Neural cell (in vitro differentiated cells): ENCODE measurements around the gene PRAF2.

Experiments used
- EP300 ChIP-seq: fragments of 450-650 bp; conservative IDR thresholded peaks from 2 replicates; pipeline ENCODE4 v1.6.1; 2014; ENCODE audit warnings: antibody characterized with exemption, mild to moderate bottlenecking, moderate library complexity; ENCODE audit not compliant: poor library complexity, severe bottlenecking
- EZH2 ChIP-seq: fragments of 200-600, 300-800 bp; shearing (Covaris generic), sonication (generic); IDR thresholded peaks from 2 replicates; pipeline ENCODE4 v1.6.1; 2014; ENCODE audit warnings: antibody characterized with exemption, low read length, borderline replicate concordance, mild to moderate bottlenecking; ENCODE audit not compliant: insufficient read depth, poor library complexity, severe bottlenecking
- POLR2AphosphoS5 ChIP-seq: IDR thresholded peaks from 2 replicates; pipeline ENCODE4 v1.6.1; 2012
- SMC3 ChIP-seq: fragments of 450-650 bp; conservative IDR thresholded peaks from 2 replicates; pipeline ENCODE4 v1.6.1; 2014; ENCODE audit warnings: antibody characterized with exemption, mild to moderate bottlenecking, moderate library complexity; ENCODE audit not compliant: poor library complexity
- TAF1 ChIP-seq: IDR thresholded peaks from 2 replicates; pipeline ENCODE4 v1.6.1; 2012; ENCODE audit warnings: low read depth
- TF ChIP-seq, protein P1 (sequence below): IDR thresholded peaks from 2 replicates; pipeline ENCODE4 v1.6.1; 2012; ENCODE audit warnings: borderline replicate concordance
- TF ChIP-seq, protein P2 (sequence below): fragments of 450-650 bp; IDR thresholded peaks from 2 replicates; pipeline ENCODE4 v1.5.1; 2014; ENCODE audit warnings: antibody characterized with exemption, mild to moderate bottlenecking, moderate library complexity; ENCODE audit not compliant: poor library complexity, severe bottlenecking

DNA sequence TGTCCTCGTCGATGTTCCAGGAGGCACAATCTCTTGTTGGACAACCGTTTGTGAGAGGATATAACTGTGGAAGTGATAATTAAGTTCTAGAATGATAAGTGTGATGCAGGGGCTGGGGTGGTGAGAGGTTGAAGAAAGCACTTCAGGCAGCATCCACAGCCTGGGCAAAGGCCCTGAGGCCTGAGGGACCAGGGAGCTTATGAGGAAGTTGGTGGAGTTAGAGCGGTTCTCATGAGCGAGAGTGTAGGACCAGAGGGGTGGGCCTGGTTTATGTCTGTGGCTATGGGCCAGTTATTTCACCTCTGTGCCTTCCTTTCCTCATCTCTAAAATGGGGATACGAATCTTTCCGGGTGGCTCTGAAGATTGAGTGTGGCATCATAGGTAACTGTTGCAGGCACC is 12.3 kb downstream of the PRAF2 start:
- TF ChIP-seq, protein P1, sequence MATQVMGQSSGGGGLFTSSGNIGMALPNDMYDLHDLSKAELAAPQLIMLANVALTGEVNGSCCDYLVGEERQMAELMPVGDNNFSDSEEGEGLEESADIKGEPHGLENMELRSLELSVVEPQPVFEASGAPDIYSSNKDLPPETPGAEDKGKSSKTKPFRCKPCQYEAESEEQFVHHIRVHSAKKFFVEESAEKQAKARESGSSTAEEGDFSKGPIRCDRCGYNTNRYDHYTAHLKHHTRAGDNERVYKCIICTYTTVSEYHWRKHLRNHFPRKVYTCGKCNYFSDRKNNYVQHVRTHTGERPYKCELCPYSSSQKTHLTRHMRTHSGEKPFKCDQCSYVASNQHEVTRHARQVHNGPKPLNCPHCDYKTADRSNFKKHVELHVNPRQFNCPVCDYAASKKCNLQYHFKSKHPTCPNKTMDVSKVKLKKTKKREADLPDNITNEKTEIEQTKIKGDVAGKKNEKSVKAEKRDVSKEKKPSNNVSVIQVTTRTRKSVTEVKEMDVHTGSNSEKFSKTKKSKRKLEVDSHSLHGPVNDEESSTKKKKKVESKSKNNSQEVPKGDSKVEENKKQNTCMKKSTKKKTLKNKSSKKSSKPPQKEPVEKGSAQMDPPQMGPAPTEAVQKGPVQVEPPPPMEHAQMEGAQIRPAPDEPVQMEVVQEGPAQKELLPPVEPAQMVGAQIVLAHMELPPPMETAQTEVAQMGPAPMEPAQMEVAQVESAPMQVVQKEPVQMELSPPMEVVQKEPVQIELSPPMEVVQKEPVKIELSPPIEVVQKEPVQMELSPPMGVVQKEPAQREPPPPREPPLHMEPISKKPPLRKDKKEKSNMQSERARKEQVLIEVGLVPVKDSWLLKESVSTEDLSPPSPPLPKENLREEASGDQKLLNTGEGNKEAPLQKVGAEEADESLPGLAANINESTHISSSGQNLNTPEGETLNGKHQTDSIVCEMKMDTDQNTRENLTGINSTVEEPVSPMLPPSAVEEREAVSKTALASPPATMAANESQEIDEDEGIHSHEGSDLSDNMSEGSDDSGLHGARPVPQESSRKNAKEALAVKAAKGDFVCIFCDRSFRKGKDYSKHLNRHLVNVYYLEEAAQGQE, result no peak
- TF ChIP-seq TAF1 (no peak), POLR2AphosphoS5 (no peak), EP300 (no peak), EZH2 (no peak), SMC3 (no peak)
- TF ChIP-seq, protein P2, sequence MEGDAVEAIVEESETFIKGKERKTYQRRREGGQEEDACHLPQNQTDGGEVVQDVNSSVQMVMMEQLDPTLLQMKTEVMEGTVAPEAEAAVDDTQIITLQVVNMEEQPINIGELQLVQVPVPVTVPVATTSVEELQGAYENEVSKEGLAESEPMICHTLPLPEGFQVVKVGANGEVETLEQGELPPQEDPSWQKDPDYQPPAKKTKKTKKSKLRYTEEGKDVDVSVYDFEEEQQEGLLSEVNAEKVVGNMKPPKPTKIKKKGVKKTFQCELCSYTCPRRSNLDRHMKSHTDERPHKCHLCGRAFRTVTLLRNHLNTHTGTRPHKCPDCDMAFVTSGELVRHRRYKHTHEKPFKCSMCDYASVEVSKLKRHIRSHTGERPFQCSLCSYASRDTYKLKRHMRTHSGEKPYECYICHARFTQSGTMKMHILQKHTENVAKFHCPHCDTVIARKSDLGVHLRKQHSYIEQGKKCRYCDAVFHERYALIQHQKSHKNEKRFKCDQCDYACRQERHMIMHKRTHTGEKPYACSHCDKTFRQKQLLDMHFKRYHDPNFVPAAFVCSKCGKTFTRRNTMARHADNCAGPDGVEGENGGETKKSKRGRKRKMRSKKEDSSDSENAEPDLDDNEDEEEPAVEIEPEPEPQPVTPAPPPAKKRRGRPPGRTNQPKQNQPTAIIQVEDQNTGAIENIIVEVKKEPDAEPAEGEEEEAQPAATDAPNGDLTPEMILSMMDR, result no peak
